Measurements from ENCODE around the gene CLRN1.
A peak's percentile ranks its signal among the peaks of the same experiment; 100 is the strongest.

Gene CLRN1

GRCh38 chr3:150984066-150984465 is 11.5 kb upstream of the CLRN1 start:
- DNase-seq (ENCODE audit: low read depth, low spot score) = no peak
- in situ Hi-C loops (cut with HindIII; ENCODE audit: low sequenced_read_pairs) = no loop called here
- TF ChIP-seq, protein P1, sequence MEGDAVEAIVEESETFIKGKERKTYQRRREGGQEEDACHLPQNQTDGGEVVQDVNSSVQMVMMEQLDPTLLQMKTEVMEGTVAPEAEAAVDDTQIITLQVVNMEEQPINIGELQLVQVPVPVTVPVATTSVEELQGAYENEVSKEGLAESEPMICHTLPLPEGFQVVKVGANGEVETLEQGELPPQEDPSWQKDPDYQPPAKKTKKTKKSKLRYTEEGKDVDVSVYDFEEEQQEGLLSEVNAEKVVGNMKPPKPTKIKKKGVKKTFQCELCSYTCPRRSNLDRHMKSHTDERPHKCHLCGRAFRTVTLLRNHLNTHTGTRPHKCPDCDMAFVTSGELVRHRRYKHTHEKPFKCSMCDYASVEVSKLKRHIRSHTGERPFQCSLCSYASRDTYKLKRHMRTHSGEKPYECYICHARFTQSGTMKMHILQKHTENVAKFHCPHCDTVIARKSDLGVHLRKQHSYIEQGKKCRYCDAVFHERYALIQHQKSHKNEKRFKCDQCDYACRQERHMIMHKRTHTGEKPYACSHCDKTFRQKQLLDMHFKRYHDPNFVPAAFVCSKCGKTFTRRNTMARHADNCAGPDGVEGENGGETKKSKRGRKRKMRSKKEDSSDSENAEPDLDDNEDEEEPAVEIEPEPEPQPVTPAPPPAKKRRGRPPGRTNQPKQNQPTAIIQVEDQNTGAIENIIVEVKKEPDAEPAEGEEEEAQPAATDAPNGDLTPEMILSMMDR (IDR thresholded peaks at IDR 0.05; ENCODE audit: low read depth, low read length) = no peak
- no peak overlapping the region for H3K4me3 ChIP-seq (ENCODE audit: low read depth, low read length)

- H3K4me3 ChIP-seq (ENCODE audit: low read depth, low read length) = no peak overlapping the region
- TF ChIP-seq, protein P1 (IDR thresholded peaks at IDR 0.05; ENCODE audit: low read depth, low read length) = no peak
- in situ Hi-C loops (cut with HindIII; ENCODE audit: low sequenced_read_pairs) = no loop called here
- DNase-seq (ENCODE audit: low read depth, low spot score) = no peak
Measured at GRCh38 chr3:150978566-150979148, 6.1 kb upstream of the CLRN1 start.

DNA sequence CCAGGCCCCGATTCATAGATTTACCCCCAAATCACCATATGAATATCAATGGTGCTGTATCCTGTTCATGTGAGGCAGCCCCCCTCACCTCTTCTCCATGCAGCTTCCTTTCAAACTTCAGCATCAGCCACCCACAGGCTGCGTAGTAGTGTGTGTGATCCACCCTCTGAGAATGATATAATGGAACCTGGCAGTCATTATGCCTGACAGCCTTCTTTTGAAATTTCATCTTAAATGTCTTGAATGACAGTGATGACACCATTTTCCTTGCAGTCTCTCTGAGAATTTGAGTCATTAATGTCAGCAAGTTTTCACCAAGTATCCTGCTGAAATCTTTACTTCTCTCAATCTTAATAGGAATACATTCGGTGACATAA is 3.5 kb upstream of the CLRN1 start:
- H3K4me3 ChIP-seq (ENCODE audit: low read depth, low read length) = no peak overlapping the region
- DNase-seq (ENCODE audit: low read depth, low spot score) = no peak
- in situ Hi-C loops (cut with HindIII; ENCODE audit: low sequenced_read_pairs) = no loop called here
- TF ChIP-seq, protein P1 (IDR thresholded peaks at IDR 0.05; ENCODE audit: low read depth, low read length) = no peak

- TF ChIP-seq, protein P1 (IDR thresholded peaks at IDR 0.05; ENCODE audit: low read depth, low read length) = no peak
- in situ Hi-C loops (cut with HindIII; ENCODE audit: low sequenced_read_pairs) = no loop called here
- no peak overlapping the region for H3K4me3 ChIP-seq (ENCODE audit: low read depth, low read length)
- no peak for DNase-seq (ENCODE audit: low read depth, low spot score)
Measured at GRCh38 chr3:150975086-150975991, 2.8 kb upstream of the CLRN1 start.

DNA sequence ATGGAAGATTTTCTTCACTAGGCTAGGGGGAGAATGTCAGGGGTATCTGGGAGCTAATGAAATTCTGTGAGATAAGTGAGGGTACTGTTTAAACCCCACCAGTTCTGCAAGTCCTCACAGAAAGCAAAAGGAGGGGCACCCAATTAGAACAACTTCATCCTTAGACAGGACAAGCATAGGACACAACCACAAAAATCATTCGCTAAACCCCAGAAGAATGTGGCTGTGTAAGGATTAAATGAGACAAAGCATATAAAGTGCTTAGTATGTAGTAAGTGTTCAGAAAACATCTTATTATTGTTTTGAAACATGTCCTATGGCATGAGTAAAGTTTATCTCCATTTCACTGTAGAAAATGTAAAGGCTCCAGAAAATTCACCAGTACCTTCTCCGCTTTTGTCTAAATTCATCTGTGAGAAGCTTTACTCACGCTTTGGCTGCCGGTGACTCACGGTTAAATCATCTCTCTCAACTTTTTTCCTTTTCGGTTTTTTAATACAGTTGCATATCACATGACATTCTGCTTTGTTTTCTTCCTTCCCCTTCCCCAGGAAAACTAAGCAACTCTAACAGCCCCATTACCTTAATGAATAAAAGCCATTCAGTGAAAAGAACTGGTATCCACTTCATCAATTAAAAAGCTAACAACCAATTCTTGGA is 1.7 kb downstream of the CLRN1 start:
- no peak overlapping the region for H3K4me3 ChIP-seq (ENCODE audit: low read depth, low read length)
- TF ChIP-seq, protein P1 (IDR thresholded peaks at IDR 0.05; ENCODE audit: low read depth, low read length) = no peak
- in situ Hi-C loops (cut with HindIII; ENCODE audit: low sequenced_read_pairs) = no loop called here
- DNase-seq (ENCODE audit: low read depth, low spot score) = peak; percentile 81

GRCh38 chr3:150968341-150969035 is 4.0 kb downstream of the CLRN1 start:
- in situ Hi-C loops (cut with HindIII; ENCODE audit: low sequenced_read_pairs) = no loop called here
- no peak overlapping the region for H3K4me3 ChIP-seq (ENCODE audit: low read depth, low read length)
- no peak for DNase-seq (ENCODE audit: low read depth, low spot score)
- TF ChIP-seq, protein P1 (IDR thresholded peaks at IDR 0.05; ENCODE audit: low read depth, low read length) = no peak
